Measurements from ENCODE around the gene CTNNBL1. TPM values are rescaled to one million over a fixed set of nuclear protein-coding genes. Genes with fewer than 3 reads are reported as not detected.

CTNNBL1 gene
- total RNA-seq, 1 experiment from 2014 or later, result 49.9 TPM

- ATAC-seq, result no peak
- no peaks in the 10 kb centered on the region for H3K9me3 ChIP-seq (ENCODE audit: low read length)
- no peak for TF ChIP-seq EZH2 (IDR thresholded peaks at IDR 0.05; ENCODE audit: low read length, unreplicated experiment)
- TF ChIP-seq EZH2phosphoT487 (IDR thresholded peaks at IDR 0.05; ENCODE audit: borderline replicate concordance, low read length), result no peak
- TF ChIP-seq, protein P1, sequence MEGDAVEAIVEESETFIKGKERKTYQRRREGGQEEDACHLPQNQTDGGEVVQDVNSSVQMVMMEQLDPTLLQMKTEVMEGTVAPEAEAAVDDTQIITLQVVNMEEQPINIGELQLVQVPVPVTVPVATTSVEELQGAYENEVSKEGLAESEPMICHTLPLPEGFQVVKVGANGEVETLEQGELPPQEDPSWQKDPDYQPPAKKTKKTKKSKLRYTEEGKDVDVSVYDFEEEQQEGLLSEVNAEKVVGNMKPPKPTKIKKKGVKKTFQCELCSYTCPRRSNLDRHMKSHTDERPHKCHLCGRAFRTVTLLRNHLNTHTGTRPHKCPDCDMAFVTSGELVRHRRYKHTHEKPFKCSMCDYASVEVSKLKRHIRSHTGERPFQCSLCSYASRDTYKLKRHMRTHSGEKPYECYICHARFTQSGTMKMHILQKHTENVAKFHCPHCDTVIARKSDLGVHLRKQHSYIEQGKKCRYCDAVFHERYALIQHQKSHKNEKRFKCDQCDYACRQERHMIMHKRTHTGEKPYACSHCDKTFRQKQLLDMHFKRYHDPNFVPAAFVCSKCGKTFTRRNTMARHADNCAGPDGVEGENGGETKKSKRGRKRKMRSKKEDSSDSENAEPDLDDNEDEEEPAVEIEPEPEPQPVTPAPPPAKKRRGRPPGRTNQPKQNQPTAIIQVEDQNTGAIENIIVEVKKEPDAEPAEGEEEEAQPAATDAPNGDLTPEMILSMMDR (conservative IDR thresholded peaks at IDR 0.05; ENCODE audit: low read depth, low read length), result no peak
- no peak for DNase-seq
- H3K79me2 ChIP-seq (ENCODE audit: low read length), result peaks cover 41% of the 10 kb centered on the region
- H2AFZ ChIP-seq (ENCODE audit: low read length), result no peak overlapping the region
- H3K36me3 ChIP-seq (ENCODE audit: low read depth, low read length), result no peaks in the 10 kb centered on the region
- ChIA-PET CTCF (interaction anchor here (1.4 kb wide), 1 partner anchor 86 kb away, joined by 4 read pairs; no protein-coding TSS in a partner anchor), POLR2A (ENCODE audit: unreplicated experiment) (no interaction called here)
- peaks cover 20% of the 10 kb centered on the region for H3K4me1 ChIP-seq (ENCODE audit: insufficient read depth, low read length)
- no peak overlapping the region for H3K4me2 ChIP-seq (ENCODE audit: low read length)
- no peak overlapping the region for H3K27ac ChIP-seq (ENCODE audit: low read length)
- BruUV-seq (replicated peaks), result no TSS peak
- H3K9ac ChIP-seq (ENCODE audit: low read length), result no peak overlapping the region
- no peaks in the 10 kb centered on the region for H3F3A ChIP-seq (ENCODE audit: low read length, unreplicated experiment)
- H3K27me3 ChIP-seq (ENCODE audit: low read length), result no peaks in the 10 kb centered on the region
- H3K4me3 ChIP-seq (ENCODE audit: low read length), result no peak overlapping the region
- no peaks in the 10 kb centered on the region for H4K20me1 ChIP-seq (ENCODE audit: low read length)
- intact Hi-C loops (cut with micrococcal nuclease), result no loop called here
- H3K9me2 ChIP-seq (replicated peaks; ENCODE audit: low read length), result no peaks in the 10 kb centered on the region
Observed at GRCh38 chr20:37905671-37906613, 212.1 kb downstream of the CTNNBL1 start.

DNA sequence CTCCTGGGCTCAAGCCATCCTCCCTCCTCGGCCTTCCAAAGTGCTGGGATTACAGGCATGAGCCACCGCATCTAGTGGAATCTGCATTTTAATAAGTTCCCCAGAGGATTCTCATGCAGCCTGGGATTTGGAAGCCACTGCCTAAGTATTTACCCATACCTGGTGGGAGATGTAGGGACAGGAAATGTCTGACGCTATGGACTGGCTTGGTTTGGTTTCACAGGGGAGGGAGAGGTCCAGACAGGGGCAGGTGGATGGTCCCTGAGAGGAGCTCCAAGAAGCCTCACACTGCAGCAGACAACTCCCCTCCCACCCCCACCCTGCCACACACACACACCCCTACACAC lies 213.5 kb downstream of the CTNNBL1 start:
- DNase-seq, result no peak
- Histone ChIP-seq H3K4me2 (ENCODE audit: low read length) (peak overlapping the region; percentile 42), H3K4me1 (ENCODE audit: insufficient read depth, low read length) (peaks cover 20% of the 10 kb centered on the region), H2AFZ (ENCODE audit: low read length) (no peak overlapping the region), H3K4me3 (ENCODE audit: low read length) (no peak overlapping the region), H4K20me1 (ENCODE audit: low read length) (no peaks in the 10 kb centered on the region), H3K27me3 (ENCODE audit: low read length) (no peaks in the 10 kb centered on the region), H3K79me2 (ENCODE audit: low read length) (peaks cover 41% of the 10 kb centered on the region), H3K9me2 (replicated peaks; ENCODE audit: low read length) (no peaks in the 10 kb centered on the region), H3K36me3 (ENCODE audit: low read depth, low read length) (no peaks in the 10 kb centered on the region), H3K27ac (ENCODE audit: low read length) (peak overlapping the region; percentile 52), H3F3A (ENCODE audit: low read length, unreplicated experiment) (no peaks in the 10 kb centered on the region), H3K9ac (ENCODE audit: low read length) (no peak overlapping the region), H3K9me3 (ENCODE audit: low read length) (no peaks in the 10 kb centered on the region)
- BruUV-seq (replicated peaks), result no TSS peak
- intact Hi-C loops (cut with micrococcal nuclease), result no loop called here
- TF ChIP-seq, protein P1 (conservative IDR thresholded peaks at IDR 0.05; ENCODE audit: low read depth, low read length), result no peak
- TF ChIP-seq EZH2phosphoT487 (IDR thresholded peaks at IDR 0.05; ENCODE audit: borderline replicate concordance, low read length) (no peak), EZH2 (IDR thresholded peaks at IDR 0.05; ENCODE audit: low read length, unreplicated experiment) (no peak)
- peak; percentile 20 for ATAC-seq
- CTCF ChIA-PET, result no interaction called here
- POLR2A ChIA-PET (ENCODE audit: unreplicated experiment), result no interaction called here
